Mucosa of stomach (tissue), 1 donor: ENCODE measurements around the gene VPS8.

ENCODE experiments used
- H3K27me3 ChIP-seq: one replicate; pipeline ENCODE4 v1.7.0; 2013; ENCODE audit warnings: mild to moderate bottlenecking, low read length; ENCODE audit not compliant: control insufficient read depth, insufficient read depth
- H3K36me3 ChIP-seq: one replicate; pipeline ENCODE4 v1.7.0; 2013; ENCODE audit warnings: low read length; ENCODE audit not compliant: control insufficient read depth, insufficient read depth
- H3K4me1 ChIP-seq: one replicate; pipeline ENCODE4 v1.7.0; 2013; ENCODE audit warnings: mild to moderate bottlenecking, low read length; ENCODE audit not compliant: control insufficient read depth, insufficient read depth
- H3K4me3 ChIP-seq: one replicate; pipeline ENCODE4 v1.7.0; 2013; ENCODE audit warnings: low read length
- H3K9ac ChIP-seq: one replicate; pipeline ENCODE4 v1.7.0; 2013; ENCODE audit warnings: mild to moderate bottlenecking, low read length, moderate library complexity
- H3K9me3 ChIP-seq: one replicate; pipeline ENCODE4 v1.7.0; 2013; ENCODE audit warnings: mild to moderate bottlenecking, low read length, moderate library complexity; ENCODE audit not compliant: control insufficient read depth
- donor health status: Pancreatic carcinoma.

VPS8 gene

GRCh38 chr3:185059766-185060165 lies 247.8 kb downstream of the VPS8 start:
- no peaks in the 10 kb centered on the region for H3K27me3 ChIP-seq

GRCh38 chr3:185060655-185061054 lies 248.7 kb downstream of the VPS8 start:
- Histone ChIP-seq H3K36me3 (no peaks in the 10 kb centered on the region), H3K4me1 (no peaks in the 10 kb centered on the region), H3K9ac (no peak overlapping the region), H3K27me3 (no peaks in the 10 kb centered on the region), H3K4me3 (no peak overlapping the region), H3K9me3 (no peaks in the 10 kb centered on the region)

More at GRCh38 chr3:185059766-185060165, 247.8 kb downstream of the VPS8 start:
- H3K9ac ChIP-seq = no peak overlapping the region
- H3K4me1 ChIP-seq = no peaks in the 10 kb centered on the region
- H3K36me3 ChIP-seq = no peaks in the 10 kb centered on the region
- no peaks in the 10 kb centered on the region for H3K9me3 ChIP-seq
- no peak overlapping the region for H3K4me3 ChIP-seq

- Histone ChIP-seq H3K27me3 (no peaks in the 10 kb centered on the region), H3K4me1 (no peaks in the 10 kb centered on the region), H3K9ac (no peak overlapping the region), H3K9me3 (no peaks in the 10 kb centered on the region), H3K4me3 (no peak overlapping the region), H3K36me3 (no peaks in the 10 kb centered on the region)
These were observed 250.2 kb downstream of the VPS8 start for GRCh38 chr3:185062191-185062590.

GRCh38 chr3:185063431-185063830 lies 251.5 kb downstream of the VPS8 start:
- no peak overlapping the region for H3K4me3 ChIP-seq
- no peaks in the 10 kb centered on the region for H3K9me3 ChIP-seq
- no peak overlapping the region for H3K9ac ChIP-seq
- H3K36me3 ChIP-seq = no peaks in the 10 kb centered on the region
- H3K4me1 ChIP-seq = no peaks in the 10 kb centered on the region
- no peaks in the 10 kb centered on the region for H3K27me3 ChIP-seq

- no peaks in the 10 kb centered on the region for H3K9me3 ChIP-seq
- H3K4me1 ChIP-seq = no peaks in the 10 kb centered on the region
- no peaks in the 10 kb centered on the region for H3K27me3 ChIP-seq
- no peaks in the 10 kb centered on the region for H3K36me3 ChIP-seq
- no peak overlapping the region for H3K4me3 ChIP-seq
- H3K9ac ChIP-seq = no peak overlapping the region
These were observed 253.1 kb downstream of the VPS8 start for GRCh38 chr3:185065059-185065458.

GRCh38 chr3:185066251-185066650 lies 254.3 kb downstream of the VPS8 start:
- no peak overlapping the region for H3K4me3 ChIP-seq
- H3K27me3 ChIP-seq = no peaks in the 10 kb centered on the region
- no peak overlapping the region for H3K9ac ChIP-seq
- no peaks in the 10 kb centered on the region for H3K4me1 ChIP-seq
- no peaks in the 10 kb centered on the region for H3K9me3 ChIP-seq
- H3K36me3 ChIP-seq = no peaks in the 10 kb centered on the region

- H3K9ac ChIP-seq = no peak overlapping the region
- H3K27me3 ChIP-seq = no peaks in the 10 kb centered on the region
- no peak overlapping the region for H3K4me3 ChIP-seq
- no peaks in the 10 kb centered on the region for H3K36me3 ChIP-seq
- H3K4me1 ChIP-seq = no peaks in the 10 kb centered on the region
- no peaks in the 10 kb centered on the region for H3K9me3 ChIP-seq
These were observed 255.2 kb downstream of the VPS8 start for GRCh38 chr3:185067173-185067572.

- Histone ChIP-seq H3K4me3 (no peak overlapping the region), H3K9ac (no peak overlapping the region), H3K4me1 (no peaks in the 10 kb centered on the region), H3K9me3 (no peaks in the 10 kb centered on the region), H3K27me3 (no peaks in the 10 kb centered on the region), H3K36me3 (no peaks in the 10 kb centered on the region)
These were observed 257.4 kb downstream of the VPS8 start for GRCh38 chr3:185069037-185070030.

- H3K9ac ChIP-seq = no peak overlapping the region
These were observed 258.7 kb downstream of the VPS8 start for GRCh38 chr3:185070491-185071286.

GRCh38 chr3:185071287-185071800 lies 259.4 kb downstream of the VPS8 start:
- no peaks in the 10 kb centered on the region for H3K4me1 ChIP-seq
- no peak overlapping the region for H3K9ac ChIP-seq
- H3K27me3 ChIP-seq = no peaks in the 10 kb centered on the region
- H3K36me3 ChIP-seq = no peaks in the 10 kb centered on the region
- no peak overlapping the region for H3K4me3 ChIP-seq
- H3K9me3 ChIP-seq = no peaks in the 10 kb centered on the region

More at GRCh38 chr3:185070491-185071286, 258.7 kb downstream of the VPS8 start:
- Histone ChIP-seq H3K4me1 (no peaks in the 10 kb centered on the region), H3K9me3 (no peaks in the 10 kb centered on the region), H3K4me3 (no peak overlapping the region), H3K36me3 (no peaks in the 10 kb centered on the region), H3K27me3 (no peaks in the 10 kb centered on the region)

- no peaks in the 10 kb centered on the region for H3K27me3 ChIP-seq
- no peaks in the 10 kb centered on the region for H3K9me3 ChIP-seq
- H3K9ac ChIP-seq = no peak overlapping the region
- H3K4me3 ChIP-seq = no peak overlapping the region
- no peaks in the 10 kb centered on the region for H3K36me3 ChIP-seq
- no peaks in the 10 kb centered on the region for H3K4me1 ChIP-seq
These were observed 263.6 kb downstream of the VPS8 start for GRCh38 chr3:185075547-185075946.

GRCh38 chr3:185076219-185076618 lies 264.3 kb downstream of the VPS8 start:
- Histone ChIP-seq H3K36me3 (no peaks in the 10 kb centered on the region), H3K27me3 (no peaks in the 10 kb centered on the region), H3K4me1 (no peaks in the 10 kb centered on the region), H3K9ac (no peak overlapping the region), H3K4me3 (no peak overlapping the region), H3K9me3 (no peaks in the 10 kb centered on the region)
